NCI-H526 treated with DMSO at 0.1 percent for 48 hours (cell line): ENCODE results near the gene DAAM2.

Experiments
- DNase-seq: peaks from one replicate; lab custom pipeline; 2025; lab: John Stamatoyannopoulos, UW

DAAM2 gene

GRCh38 chr6:39787322-39787721, 4.9 kb upstream of the DAAM2 start:
- no peak for DNase-seq

- no peak for DNase-seq
Measured at GRCh38 chr6:39790772-39791171, 1.4 kb upstream of the DAAM2 start.

DNA sequence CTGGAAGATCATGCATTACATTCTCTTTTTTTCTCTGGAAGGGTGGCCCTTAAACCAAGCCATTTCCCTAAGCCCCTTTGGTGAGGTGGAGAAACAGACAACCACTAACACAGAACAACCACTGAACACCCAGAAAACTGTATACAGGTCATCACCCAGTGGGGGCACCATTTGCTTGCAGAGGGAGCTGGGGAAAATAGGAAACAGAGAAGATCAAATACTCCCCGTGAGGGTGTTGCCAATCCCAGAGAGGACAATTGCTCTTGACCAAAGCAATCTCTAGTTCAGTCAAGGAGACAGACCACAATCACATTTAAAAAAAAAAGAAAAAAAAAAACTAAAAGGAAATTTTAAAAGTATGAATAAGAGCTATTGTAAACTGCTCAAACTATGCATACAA, 865 bp upstream of the DAAM2 start:
- no peak for DNase-seq

GRCh38 chr6:39792540-39793450, 619 bp downstream of the DAAM2 start:
- no peak for DNase-seq

- no peak for DNase-seq
Measured at GRCh38 chr6:39793516-39793915, 1.3 kb downstream of the DAAM2 start.

- DNase-seq, result no peak
Measured at GRCh38 chr6:39794231-39794630, 2.1 kb downstream of the DAAM2 start.

- no peak for DNase-seq
Measured at GRCh38 chr6:39797751-39798150, 5.6 kb downstream of the DAAM2 start.

- DNase-seq, result no peak
Measured at GRCh38 chr6:39800034-39801032, 8.2 kb downstream of the DAAM2 start.

DNA sequence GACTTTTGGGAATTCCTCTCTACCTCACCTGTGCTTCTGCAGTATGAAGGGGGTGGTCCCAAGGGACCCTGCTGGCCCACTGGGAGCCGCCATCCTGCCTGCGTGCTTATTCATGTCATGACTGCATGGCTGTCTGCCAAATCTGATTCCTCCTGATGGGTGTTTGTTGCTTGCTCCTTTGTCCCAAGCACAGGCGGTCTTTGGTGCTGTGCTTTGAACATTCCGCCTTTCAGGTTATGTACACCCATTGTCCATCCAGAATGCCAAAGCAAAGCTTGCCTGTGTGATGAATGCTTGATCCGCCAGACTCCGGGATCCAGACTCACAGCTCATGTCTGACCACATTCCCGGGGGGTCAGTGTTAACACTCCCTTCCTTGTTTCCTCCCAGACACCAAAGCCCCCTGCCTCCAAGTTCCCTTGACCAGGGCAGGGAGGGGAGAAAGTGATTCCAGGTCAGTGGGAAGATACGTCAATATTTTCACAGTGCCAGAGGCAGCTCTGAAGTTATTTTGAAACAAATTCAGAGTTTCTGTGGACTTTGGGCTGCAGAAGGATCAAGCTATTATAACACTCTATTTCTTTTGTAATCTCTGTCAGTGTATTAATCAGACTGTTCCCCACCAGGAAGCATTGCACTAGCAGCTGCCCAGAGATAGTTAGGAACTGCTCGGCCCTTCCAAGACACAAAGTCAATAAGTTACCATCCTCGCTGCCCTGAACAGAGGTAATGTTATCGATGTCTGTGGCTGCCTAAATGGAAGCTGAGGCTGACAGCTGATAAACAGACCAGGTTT, 9.5 kb downstream of the DAAM2 start:
- DNase-seq, result no peak

DNA sequence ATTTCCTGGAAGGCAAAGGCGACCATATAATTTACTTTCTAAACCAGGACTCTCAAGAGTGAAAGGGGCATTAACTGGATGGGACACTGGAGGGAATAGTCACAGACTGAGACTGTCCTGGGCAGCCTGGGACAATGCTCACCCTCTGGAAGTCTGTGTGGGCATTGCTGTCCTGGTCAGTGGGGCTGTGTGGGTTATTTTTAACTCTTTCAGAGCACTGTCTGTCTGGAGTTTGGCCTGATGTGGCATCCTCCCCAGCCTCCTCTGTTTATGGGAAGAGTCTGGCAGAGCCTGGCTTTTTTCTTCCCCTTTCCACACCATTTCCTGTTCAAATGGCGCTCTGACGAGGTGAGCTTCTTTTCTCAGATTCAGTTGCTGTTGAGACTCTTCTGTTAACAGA, 11.7 kb downstream of the DAAM2 start:
- no peak for DNase-seq

GRCh38 chr6:39804466-39805065, 12.4 kb downstream of the DAAM2 start:
- no peak for DNase-seq

DNA sequence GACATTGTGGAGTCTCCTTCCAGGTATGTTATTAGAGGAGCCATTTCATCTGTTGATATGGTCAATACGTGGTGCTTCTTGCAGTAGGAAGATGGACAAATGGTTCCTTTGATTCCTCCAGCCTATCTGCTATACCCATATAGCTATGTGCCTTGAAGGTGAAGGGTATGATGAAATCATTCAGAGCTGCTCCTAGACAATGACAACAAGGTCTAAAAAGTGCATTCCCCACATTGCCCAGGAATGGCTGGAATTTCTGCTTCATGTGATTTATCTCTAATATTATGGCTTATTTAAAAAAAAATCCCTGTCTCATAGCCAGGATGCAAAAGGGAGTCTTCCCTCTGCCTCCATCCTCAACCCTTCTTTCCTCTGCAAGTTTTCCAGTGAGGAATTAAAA, 14.1 kb downstream of the DAAM2 start:
- no peak for DNase-seq

GRCh38 chr6:39808346-39808745, 16.2 kb downstream of the DAAM2 start:
- DNase-seq, result no peak

- no peak for DNase-seq
Measured at GRCh38 chr6:39808964-39809363, 16.8 kb downstream of the DAAM2 start.

- DNase-seq, result no peak
Measured at GRCh38 chr6:39811835-39812345, 19.7 kb downstream of the DAAM2 start.

DNA sequence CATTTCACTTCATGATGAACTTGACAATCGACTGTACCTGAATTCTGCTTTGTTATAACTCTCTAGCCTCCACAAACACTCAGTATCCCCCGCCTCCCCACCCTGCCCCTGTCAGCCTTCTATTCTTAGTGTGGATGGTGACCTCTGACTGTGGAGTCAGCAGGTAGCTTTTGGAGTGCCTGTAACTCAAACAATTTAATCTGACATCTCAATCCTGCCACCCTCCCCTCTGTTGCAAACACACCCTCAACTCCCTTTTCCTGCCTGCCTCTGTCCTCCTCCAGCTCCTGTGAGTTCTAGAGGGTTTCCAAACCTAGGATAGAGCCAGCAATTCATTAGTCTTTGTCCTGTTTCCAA, 20.3 kb downstream of the DAAM2 start:
- DNase-seq, result no peak

DNA sequence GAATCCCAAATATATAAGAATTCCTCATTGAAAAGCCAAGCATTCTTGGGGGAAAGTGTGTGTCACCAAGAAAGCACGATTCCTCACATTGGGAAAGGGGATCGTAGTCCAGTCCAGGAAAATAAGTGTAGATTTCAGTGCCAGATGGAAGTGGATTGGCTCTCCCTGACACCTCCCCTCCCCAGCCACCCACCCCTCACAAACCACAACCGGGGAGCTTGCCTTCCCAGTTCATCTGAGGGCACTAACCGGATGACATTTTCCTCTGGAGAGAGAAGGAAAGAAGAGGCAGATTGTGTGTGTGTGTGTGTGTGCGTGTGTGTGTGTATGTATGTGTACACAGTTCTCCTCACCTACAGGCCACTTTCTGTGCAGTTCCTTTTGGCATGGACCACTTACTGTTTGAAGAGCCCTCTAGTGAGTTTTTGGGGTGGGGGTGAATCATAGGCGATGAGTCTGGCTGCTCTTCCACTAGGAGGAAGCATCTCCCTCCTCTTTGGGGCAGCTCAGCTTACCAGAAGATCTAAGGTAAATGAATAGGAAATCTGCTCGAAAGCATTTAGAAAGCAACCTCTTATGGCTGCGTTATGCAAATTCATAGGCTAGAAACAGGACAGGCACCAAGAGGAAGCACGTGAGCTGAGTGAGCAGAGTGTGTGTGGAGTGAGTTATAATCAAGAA, 20.8 kb downstream of the DAAM2 start:
- peak; percentile 81 for DNase-seq

GRCh38 chr6:39814236-39814635, 22.1 kb downstream of the DAAM2 start:
- DNase-seq, result no peak

DNA sequence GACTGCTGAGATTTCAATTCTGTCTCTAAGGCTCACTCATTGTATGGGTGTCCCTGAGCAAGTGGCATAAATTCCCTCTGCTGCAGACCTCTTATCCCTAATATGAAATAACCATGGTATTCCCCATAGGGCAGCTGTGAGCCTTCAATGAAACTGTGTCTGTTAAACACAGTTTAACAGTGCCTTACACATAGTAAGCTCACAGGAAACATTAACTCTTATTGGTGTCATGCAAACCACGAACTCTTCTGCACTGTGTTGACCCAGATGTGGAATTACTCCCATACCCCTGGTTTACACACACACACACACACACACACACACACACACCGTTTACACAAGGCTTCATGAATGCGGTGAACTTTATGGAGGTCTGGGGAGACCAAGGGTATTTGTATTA, 23.2 kb downstream of the DAAM2 start:
- DNase-seq, result no peak

DNA sequence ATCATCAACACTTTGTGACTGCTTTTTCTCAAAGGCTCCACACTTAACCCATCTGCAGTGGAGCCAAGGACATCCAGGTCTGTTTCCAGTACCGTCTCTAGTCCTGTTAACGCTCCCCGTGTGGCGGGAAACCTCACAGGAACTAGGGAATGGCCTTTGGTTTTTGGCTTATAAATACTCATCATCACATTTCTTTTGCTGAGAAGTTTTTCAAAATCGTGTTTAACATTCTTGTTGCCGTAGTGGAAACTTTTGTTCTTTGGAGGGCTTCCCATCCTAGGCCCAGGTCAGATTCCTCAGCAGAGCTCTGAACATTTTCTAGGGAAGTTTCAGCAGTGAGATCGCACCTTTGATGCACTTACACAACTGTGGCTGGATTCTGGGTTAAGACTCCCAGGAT, 24.6 kb downstream of the DAAM2 start:
- DNase-seq, result no peak

DNA sequence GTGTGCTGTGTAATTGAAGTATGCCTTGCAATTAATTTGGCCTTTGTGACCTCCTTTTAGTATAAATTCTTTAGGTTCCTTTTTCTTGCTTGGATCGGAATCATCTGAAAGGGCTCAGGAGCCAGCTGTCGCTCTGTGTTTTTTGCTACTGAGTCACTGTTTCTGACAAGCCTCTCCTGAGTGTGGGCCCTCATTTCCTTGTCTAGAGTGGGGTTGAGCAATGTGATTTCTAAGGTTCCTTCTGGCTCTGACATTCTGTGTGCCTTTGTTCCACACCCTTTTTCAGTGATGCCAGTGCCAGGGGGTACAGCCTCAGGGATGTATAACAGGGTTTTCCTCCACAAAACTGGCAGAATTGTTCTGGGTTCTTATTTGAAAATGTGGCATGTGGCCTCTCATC, 26.5 kb downstream of the DAAM2 start:
- DNase-seq, result no peak
